GM21825 (cell line): ENCODE results near the gene CISD3.

Source experiments
- ATAC-seq: cut with Tn5 transposase; IDR thresholded peaks from one replicate; pipeline ENCODE4 v1.9.1; 2021; ENCODE audit warnings: mild to moderate bottlenecking, moderate library complexity; ENCODE audit not compliant: unreplicated experiment

CISD3 gene

GRCh38 chr17:38727736-38728135, 2.4 kb upstream of the CISD3 start:
- no peak for ATAC-seq

GRCh38 chr17:38728290-38728831, 1.8 kb upstream of the CISD3 start:
- no peak for ATAC-seq

DNA sequence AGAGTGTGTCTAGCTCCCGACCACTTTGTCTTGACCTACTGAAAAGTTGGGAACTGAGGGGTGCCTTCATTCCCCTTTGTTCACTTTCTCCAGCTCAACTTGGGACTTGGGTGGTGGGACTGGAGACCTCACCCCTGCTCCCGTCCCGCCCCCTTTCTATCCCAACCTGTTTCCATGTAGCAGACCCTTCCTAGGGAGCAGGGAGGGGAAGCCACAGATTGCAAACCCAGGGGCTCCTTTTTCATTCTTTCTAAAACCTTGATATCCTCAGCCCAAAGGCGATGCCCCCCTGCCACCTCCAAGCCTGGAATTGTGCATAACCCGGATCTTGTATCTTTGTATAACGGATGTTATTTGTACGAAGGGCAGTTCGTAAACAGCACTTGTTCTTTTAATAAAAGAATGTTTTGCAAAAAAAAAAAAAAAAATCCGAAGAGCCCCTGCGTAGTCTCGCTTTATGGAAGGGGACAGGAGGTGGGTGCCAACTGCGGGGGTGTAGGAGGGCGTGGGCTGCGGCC, 714 bp upstream of the CISD3 start:
- no peak for ATAC-seq

GRCh38 chr17:38730526-38731379, 612 bp downstream of the CISD3 start:
- no peak for ATAC-seq

DNA sequence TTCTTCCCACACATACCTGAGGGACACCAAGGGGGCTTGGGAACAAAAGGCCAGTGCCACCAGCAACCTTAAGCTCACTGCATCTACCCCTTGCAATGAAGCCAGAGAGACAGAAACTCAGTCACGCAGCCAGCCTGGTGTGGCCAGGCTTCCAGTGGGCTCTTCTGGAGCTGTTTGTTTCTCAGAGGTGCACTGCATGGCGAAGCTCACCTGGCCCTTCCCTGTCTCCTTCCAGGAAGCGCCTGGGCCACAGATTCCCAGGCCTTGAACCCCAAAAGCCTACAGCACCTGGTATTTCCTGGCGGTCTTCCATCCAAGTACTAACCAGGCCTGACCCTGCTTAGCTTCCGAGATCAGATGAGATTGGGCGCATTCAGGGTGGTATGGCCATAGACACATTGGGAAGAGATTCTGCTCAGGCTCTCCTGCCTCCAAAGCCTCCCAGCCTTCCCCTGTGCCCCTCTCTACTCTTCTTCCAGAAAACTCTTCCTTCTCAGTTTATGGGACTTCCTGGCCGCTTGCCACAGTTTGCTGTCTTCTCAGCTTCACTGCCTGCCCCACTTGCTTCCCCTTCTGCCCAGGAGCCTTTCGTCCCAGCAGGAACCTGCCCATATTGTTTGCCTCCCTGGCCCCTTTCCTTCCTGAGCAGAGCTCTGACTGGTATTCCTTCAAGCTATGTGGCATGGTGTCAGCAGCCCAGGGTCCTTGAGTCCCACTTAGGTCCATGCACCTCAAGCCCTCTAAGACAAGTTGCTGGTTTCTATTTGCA, 1.6 kb downstream of the CISD3 start:
- ATAC-seq, result no peak

DNA sequence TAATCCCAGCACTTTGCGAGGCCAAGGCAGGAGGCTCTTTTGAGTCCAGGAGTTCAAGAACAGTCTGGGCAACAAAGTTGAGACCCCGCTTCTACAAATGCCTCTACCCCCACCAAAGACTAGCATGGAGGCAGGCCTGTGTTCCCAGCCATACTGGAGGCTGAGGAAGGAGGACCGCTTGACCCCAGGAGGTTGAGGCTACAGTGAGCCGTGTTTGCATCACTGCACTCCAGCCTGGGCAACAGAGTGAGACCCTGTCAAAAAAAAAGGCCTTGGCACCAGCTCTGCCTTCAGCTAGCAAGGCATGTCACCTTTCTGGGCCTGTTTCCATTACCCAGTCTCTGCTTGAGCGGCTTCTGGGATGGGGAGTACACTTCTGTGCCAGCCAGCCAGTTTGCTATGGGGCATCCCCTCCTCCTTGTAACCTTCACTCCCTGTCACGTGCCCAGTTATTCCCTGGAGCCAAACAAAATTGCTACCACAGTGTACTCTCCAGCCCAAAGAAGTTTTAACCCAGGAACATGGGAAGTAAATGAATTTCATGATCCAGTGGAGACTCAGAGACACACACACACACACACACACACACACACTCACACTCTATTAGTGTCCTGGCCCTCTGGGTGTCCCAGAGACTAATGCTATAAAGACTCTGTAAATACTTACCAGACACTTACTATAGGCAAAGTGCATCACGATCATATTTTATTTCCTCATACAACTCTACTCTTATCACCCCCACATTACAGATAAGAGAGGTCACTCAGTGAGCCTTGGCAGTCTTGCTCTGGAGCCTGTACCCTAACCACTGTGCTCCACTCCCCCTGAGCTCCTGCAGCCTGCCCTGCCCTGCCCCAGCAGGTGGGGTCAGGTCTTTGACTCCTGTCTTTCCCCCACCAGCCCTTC, 2.5 kb downstream of the CISD3 start:
- no peak for ATAC-seq

DNA sequence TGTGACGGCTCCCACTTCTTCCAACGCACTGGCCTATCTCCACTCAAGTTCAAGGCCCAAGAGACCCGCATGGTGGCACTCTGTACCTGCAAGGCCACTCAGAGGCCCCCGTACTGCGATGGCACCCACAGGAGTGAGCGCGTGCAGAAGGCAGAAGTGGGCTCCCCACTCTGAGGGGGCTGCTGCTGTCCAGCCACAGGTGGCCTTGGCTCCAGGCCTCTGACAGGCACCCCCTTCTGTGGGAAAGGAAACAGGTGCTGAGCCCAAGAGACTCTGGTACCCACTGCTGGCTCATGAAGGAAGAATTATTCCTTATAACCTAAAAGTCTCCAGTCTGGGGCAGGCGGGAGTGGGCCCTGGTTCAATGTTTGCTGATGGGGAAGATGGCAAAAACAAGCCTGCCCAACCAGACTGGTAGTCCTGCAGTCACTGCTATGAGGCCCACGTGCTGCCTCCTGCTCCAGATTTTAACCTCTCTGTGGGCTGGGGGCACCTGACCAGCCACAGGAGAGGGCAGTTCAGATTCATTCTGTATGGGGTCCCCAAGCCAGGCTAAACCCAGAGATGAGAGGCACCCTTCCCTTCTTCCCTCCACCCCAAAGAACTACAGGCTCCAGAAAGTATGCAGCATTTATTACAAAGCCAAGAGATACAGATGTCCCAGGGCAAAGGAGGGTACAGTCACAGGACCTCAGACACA, 3.3 kb downstream of the CISD3 start:
- no peak for ATAC-seq

- ATAC-seq, result no peak
Observed at GRCh38 chr17:38733982-38734973, 4.1 kb downstream of the CISD3 start.

DNA sequence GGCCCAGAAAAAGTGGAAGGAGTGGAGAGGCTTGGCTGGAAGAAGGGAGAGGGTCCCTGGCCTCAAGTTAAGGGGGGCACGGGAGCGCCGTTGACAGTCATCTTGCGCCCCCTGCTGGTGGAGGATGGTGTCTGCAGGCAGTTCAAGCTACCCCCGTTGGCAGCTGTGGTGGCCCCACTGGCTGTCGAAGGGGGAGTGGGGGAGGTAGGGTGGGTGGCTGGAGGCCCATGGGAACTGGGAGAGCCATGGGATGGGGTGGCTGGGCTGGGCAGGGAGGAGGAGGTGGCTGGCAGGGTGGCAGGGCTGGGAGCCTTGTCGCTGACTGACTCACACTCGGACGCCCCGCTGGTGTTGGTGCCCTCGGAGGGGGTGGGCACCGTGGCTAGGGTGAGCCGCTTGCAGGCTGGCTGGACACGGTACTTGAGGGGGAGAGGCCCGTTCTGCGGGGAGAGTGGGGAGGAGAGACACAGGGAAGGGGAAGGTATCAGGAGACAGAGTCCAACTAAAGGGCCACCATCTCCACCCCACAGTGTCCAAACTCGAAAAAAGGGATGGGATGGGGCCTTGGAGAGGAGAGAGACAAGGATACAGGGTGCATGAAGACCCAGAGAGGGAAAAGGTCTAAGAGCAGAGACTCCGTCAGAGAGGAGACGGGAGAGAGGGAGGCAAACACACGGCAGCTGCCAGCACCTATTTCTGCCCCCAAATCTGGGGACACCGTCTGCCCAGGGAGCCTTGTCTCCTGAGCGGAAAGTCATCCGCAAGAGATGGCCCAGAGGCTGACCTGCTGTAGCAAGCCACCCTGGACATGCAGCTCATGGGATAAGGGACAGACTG, 5.2 kb downstream of the CISD3 start:
- no peak for ATAC-seq

DNA sequence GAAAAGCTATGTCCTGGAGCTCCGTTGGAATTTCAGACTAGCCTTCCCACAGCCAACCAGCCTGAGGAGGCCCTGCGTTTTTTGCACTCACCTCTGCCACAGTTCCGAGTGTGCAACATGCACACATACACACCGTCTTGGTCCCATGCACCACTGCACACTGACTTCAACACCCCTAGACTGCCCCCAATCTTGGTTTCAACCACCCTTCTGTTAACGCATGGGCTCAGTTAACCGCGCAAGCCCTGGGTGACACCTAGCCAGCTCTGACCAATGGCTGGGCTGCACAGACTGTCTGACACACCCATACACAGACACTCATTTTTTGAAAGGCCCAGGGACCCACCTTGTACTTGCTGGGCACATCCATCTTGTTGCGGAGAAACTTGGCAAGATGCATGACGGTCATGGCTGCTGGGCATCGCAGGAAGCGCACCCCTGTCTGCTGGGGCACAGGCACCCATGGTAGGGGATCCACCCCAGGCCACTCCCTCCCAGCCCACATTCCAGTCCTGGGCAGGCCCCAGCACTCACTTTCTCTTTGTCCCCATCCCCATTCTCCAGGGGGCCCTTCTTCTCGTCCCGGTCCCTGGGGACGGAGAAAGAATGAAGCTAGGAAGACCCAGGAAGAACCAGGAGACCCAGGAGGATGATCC, 8.0 kb downstream of the CISD3 start:
- ATAC-seq, result no peak

- ATAC-seq, result no peak
Observed at GRCh38 chr17:38738686-38739085, 8.5 kb downstream of the CISD3 start.

- no peak for ATAC-seq
Observed at GRCh38 chr17:38739305-38739704, 9.2 kb downstream of the CISD3 start.

DNA sequence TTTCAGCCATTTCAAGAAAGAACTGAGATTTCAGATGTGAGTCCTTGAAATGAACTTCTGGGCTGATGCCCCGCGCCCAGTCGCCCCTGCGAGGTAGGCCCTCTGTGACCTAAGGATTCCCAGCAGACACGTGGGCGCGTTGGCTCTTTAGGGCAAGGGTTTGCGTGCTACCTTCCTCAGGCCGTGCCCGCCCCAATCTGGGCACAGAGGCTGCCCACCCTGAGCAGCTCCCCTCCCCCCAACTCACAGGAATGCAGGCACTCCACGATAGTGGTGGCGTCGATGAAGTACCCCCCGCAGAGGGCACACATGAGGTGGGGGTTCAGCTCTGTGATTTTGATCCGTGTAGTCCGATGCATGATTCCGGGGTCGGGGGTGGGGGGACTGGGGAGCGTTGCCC, 9.9 kb downstream of the CISD3 start:
- no peak for ATAC-seq

DNA sequence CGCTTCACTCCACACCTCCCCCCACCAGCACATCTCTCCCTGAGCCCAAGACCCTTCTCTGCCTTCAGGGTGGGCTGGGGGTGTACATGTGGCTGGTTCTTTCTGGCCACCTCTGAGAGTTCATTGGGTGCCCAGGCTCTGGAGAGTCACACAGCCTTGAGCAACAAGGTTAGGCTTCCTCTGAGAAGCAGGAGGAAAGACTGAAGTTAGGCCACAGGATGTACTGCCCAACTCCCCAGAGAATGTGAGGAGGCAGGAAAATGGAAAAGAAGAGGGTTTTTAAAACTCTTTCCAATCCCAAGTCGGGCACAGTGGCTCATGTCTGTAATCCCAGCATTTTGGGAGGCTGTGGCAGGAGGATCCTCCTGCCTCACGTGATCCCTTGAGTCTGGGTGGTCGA, 10.7 kb downstream of the CISD3 start:
- ATAC-seq, result no peak

DNA sequence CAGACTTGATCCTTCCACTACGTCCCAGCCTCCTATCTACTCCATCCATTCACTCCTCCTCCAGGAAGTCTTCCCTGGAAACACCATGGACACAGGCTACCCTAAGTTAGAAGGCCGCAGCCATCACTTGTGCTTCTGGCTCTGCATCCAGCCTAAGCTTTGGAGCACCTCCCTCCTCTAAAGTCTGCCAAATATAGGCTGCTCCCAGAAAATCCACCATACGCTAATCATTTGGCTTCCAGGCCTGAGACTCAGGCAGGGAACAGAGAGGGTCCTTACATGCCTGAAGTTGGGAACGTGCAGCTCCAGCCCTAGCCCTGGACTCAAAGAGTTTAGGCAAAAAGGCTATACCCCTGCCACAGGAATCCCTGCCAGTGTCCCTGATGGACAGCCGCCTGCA, 11.3 kb downstream of the CISD3 start:
- ATAC-seq, result no peak

DNA sequence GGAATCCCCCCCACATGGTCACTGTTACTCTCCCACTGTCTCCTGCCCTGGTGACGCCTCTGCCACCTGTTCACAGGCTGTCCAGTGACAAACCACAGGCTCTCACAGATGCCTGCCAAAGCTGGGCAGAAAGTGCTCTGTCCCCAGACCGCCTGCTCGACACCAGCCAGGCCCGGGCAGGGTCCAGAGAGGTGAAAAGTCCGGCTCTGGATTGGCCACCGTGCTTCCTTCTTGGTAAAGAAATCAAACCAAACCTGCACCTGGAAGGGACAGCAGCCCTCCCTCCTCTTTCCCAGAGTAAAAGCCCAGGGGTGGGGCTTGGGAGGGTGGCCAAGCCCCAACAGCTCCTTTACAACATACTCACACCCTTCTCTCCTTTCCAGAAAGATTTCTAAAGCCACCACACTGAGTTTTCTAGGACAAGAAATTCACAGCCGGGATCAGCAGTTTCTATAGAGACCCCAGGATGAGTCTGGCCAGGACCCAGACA, 11.8 kb downstream of the CISD3 start:
- ATAC-seq, result no peak
